GM18909 (cell line): ENCODE measurements around the gene VWA8.
"Not testable (repeated sequence)": the region's sequence is repeated elsewhere in the genome, so short reads cannot be mapped to it uniquely, and the experiment has no call there.

Source experiments
- ATAC-seq: cut with Tn5 transposase; IDR thresholded peaks from one replicate; pipeline ENCODE4 v1.9.1; 2021; ENCODE audit warnings: mild to moderate bottlenecking; ENCODE audit not compliant: unreplicated experiment, poor library complexity

Gene VWA8

GRCh38 chr13:41813426-41813825, 147.5 kb downstream of the VWA8 start:
- no peak for ATAC-seq

GRCh38 chr13:41812851-41813250, 148.1 kb downstream of the VWA8 start:
- peak; percentile 72 for ATAC-seq

- no peak for ATAC-seq
Measured at GRCh38 chr13:41812237-41812636, 148.7 kb downstream of the VWA8 start.

- peak; percentile 65 for ATAC-seq
Measured at GRCh38 chr13:41811588-41812021, 149.3 kb downstream of the VWA8 start.

GRCh38 chr13:41809962-41810361, 150.9 kb downstream of the VWA8 start:
- no peak for ATAC-seq

GRCh38 chr13:41803445-41803735, 157.5 kb downstream of the VWA8 start:
- ATAC-seq: not testable (repeated sequence)

- no peak for ATAC-seq
Measured at GRCh38 chr13:41802684-41803444, 158.0 kb downstream of the VWA8 start.

GRCh38 chr13:41802043-41802683, 158.7 kb downstream of the VWA8 start:
- ATAC-seq: no peak

- no peak for ATAC-seq
Measured at GRCh38 chr13:41791056-41791455, 169.9 kb downstream of the VWA8 start.

GRCh38 chr13:41788552-41788951, 172.4 kb downstream of the VWA8 start:
- no peak for ATAC-seq

- no peak for ATAC-seq
Measured at GRCh38 chr13:41785402-41786172, 175.3 kb downstream of the VWA8 start.

GRCh38 chr13:41782086-41782485, 178.8 kb downstream of the VWA8 start:
- ATAC-seq: no peak

GRCh38 chr13:41780715-41781706, 179.9 kb downstream of the VWA8 start:
- ATAC-seq: no peak

- no peak for ATAC-seq
Measured at GRCh38 chr13:41775251-41775650, 185.7 kb downstream of the VWA8 start.

- no peak for ATAC-seq
Measured at GRCh38 chr13:41774605-41775218, 186.2 kb downstream of the VWA8 start.

- ATAC-seq: no peak
Measured at GRCh38 chr13:41767801-41768200, 193.1 kb downstream of the VWA8 start.

- ATAC-seq: no peak
Measured at GRCh38 chr13:41766439-41766838, 194.5 kb downstream of the VWA8 start.

GRCh38 chr13:41765813-41766212, 195.1 kb downstream of the VWA8 start:
- no peak for ATAC-seq

- no peak for ATAC-seq
Measured at GRCh38 chr13:41765020-41765419, 195.9 kb downstream of the VWA8 start.

GRCh38 chr13:41764558-41764957, 196.4 kb downstream of the VWA8 start:
- ATAC-seq: no peak
